ENCODE results near the gene LHFPL5.

GRCh38 chr6:35844290-35844689, 39.1 kb downstream of the LHFPL5 start:
- no peak for TF ChIP-seq FOXJ3 (CRISPR knock-in tag; IDR thresholded peaks at IDR 0.05; ENCODE audit: borderline replicate concordance)
- TF ChIP-seq ZNF597 (CRISPR knock-in tag; IDR thresholded peaks at IDR 0.05) = no peak
- TF ChIP-seq PBX2 (CRISPR knock-in tag; IDR thresholded peaks at IDR 0.05) = no peak
- TF ChIP-seq NR3C1 (CRISPR knock-in tag; IDR thresholded peaks at IDR 0.05) = no peak
- no peak for TF ChIP-seq HDAC1 (CRISPR knock-in tag; IDR thresholded peaks at IDR 0.05)
- no peak for TF ChIP-seq MXI1 (IDR thresholded peaks at IDR 0.05; ENCODE audit: borderline replicate concordance, low read depth, low read length)
- no peak for TF ChIP-seq ZNF639 (CRISPR knock-in tag; conservative IDR thresholded peaks at IDR 0.05)
- no peak for TF ChIP-seq FOXO4 (CRISPR knock-in tag; conservative IDR thresholded peaks at IDR 0.05)
- TF ChIP-seq HIVEP1 (CRISPR knock-in tag; IDR thresholded peaks at IDR 0.05) = no peak
- TF ChIP-seq HOXA5 (CRISPR knock-in tag; IDR thresholded peaks at IDR 0.05) = no peak
- no peak for TF ChIP-seq NFATC3 (CRISPR knock-in tag; IDR thresholded peaks at IDR 0.05)
- TF ChIP-seq RXRA (CRISPR knock-in tag; IDR thresholded peaks at IDR 0.05) = no peak
